HG02840 (cell line): ENCODE data around the gene KL.

Source experiments
- ATAC-seq: cut with Tn5 transposase; IDR thresholded peaks from one replicate; pipeline ENCODE4 v1.9.1; 2021; ENCODE audit warnings: mild to moderate bottlenecking, moderate library complexity, moderate number of reproducible peaks; ENCODE audit not compliant: unreplicated experiment, low FRiP score

The KL gene

DNA sequence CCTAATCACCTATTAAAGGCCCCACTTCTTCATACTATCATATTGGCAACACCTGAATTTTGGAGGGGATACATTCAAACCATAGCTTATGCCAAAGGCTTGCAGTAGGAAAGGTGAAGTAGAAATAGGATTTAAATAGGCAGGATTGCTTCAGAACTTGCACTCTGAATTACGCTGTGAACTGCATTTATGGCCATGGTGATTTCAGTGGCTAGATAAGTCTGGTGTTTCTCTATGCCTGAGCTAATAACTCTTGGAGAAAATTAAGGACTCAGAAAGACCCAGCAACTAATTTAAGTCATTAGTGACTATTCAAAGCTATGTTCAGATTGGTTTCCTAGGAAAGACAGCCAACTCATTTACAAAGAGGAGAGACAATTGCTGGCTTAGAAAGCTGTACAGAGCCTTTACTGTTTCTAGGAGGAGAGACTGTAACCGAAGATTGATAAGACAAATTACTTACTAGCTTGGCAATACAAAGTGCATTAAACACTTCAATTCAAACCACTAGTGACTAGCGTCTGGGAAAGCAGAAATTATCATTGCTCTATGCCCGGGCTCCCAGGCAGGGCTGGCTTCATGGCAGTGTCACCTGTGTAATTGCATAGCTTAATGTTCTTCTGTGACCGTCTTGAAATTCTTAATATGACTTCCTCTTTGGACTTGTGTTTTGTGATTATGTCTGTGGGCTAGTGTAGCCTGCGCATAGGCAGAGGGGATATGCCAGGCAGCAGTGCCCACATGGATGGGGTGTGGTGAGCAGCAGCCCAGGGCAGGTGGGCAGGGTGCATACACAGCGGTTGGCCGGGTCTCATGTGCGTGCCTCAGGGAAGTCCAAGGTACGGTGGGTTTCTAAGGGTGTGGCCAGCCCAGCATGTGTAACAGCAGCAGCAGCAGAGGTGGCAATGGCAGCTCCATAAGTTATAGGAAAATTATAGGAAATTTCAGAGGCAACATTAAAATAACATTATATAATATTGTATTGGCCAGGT is 60.1 kb downstream of the KL start:
- no peak for ATAC-seq

DNA sequence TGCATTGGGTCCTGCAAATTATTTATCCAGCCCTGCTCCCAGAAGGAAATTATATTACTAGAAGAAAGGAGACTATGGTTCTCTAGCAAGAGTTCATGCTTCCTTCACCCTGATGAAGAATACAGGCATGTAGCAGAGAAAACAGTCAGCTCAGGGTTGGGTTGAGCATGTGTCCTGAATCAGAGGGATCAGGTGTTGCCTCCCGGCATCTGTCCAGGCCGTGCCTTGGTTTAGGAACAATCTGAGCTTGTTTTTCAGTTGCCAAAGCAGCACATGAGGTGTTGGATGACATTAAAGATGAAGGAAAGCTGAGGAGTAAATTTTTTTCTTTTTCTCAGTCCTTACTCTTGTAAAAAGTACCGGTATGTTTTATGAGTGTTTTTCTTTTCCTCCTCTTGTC is 62.0 kb downstream of the KL start:
- ATAC-seq = no peak

DNA sequence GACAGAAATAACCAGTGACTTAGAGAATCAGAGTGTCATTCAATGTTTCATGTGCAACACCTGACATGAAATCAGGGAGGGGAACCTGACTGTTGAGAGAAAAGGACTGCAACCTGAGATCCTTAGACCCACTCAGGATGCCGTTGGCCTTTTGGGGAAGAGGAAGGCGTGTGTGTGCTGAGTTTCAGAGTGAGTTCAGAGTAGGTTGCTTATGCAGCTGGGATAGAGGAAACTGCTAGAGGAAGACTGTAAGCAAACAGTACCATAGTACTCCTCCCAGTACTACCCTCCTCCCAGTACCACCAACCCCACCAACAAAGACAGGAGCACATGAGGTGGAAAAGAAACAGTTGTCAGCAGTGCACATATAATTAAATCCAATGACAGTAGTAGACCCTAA is 63.7 kb downstream of the KL start:
- ATAC-seq = no peak

DNA sequence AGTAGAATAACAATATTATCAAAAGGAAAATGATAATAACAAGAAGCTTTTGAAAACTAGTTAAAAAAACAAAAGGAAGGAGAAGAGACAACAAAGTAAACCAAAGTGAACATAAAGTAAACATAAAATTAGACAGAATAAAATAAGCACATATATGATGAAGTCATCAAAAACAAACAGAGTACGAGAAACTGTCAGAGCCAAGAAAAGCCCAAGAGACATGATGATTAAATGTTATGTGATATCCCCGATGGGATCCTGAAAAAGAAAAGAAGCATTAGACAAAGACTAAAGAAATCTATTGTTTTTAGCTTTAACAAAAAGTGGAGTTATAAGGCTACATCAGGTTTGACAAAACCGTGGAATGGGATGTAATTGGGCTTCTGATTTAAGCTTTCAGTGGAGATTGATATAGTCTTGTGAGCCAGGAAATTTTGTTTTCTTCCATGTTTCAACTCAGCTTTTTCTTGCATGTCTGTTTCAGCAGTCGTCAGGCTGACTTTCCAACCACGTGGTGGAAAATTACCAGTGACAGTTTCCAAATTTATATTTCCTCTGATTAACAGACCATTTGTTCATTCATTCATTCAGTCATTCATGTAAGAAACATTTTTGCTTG is 64.9 kb downstream of the KL start:
- no peak for ATAC-seq

DNA sequence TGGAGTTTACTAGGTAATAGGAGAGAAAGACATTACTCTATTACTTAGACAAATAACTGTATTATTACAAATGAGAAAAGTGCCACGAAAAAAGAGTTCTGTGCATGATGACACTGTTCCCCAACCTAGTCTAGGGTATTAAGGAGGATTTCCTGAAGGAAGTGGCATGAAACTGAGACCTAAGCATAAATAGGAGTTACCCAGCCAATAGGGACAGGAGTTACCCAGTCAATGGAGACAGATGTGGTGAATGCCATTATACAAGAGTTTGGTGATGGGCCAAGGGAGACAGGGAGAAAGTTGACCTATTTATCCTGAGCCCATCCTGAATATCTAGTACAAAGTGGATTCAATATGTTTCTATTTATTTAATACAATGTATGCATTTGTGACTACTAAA is 65.4 kb downstream of the KL start:
- no peak for ATAC-seq

DNA sequence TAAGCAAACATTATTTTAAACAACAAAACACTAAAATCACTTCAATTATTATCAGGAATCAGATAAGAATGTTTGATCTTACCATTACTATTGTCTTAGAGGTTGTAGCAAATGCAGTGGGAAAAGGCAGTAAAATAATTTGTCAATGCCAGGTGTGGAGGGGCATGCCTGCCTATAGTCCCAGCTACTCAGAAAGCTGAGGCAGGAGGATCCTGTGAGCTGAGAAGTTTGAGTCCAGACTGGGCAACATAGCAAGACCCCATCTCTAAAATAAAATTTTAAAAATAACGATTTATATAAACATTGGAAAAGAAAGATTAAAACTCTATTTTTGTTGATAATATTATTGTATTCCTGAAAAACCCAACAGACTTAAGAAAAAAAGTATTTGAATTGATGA is 66.8 kb downstream of the KL start:
- ATAC-seq = no peak

DNA sequence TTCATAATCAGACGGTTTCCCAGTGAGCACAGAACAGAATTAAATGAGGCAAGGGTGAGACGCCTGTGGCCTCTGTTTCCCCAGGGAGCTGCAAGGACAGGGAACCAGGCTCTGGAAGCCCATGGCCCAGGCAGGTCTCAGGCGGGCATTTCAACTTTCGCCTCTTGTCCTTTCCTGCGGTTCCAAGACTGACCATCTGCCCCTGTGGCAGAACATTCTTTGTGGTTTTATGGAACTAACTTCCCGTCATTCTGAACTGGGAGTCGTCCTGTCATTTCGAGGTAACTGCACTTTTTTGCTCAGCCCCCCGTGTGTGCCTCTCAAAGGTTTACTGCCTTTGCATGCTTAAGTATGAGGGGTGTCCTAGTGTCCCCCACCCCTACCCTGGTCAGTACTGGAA is 70.9 kb downstream of the KL start:
- no peak for ATAC-seq

DNA sequence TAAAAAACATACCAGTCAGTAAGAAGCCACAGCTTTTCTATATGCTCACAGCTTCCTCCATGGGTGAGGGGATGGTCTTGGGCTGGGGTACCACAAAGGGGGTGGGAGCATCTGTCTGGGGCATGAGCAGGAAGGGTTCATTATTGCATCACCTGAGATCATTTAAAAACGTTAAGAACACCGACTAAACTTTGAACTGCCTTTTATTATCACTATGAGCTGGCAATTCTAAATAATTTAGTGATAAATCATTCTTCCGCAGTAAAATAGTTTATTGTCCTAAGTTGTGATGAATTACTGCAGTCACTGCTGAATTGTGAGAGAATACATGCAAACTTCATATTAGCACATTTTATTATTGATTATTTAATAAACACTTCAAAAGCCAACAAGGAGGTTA is 71.6 kb downstream of the KL start:
- no peak for ATAC-seq

DNA sequence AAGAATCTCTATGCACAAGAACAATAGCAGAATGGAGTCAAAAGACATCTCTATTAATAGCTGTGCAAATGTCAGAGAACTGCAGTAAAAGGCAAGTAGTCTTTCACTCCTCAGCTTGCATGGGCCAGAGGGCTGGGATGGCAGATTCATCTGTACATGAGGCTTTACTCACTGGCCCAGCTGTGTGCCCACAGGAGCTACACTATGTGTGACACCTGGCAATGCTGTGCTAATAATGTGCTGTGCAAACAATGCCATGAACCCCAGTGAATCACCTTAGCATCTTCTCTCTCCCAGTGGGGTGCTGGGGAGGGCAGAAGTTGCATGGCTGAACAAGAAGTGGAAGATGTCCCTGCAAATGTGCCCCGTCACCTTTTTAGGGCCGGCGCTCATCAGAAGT is 73.1 kb downstream of the KL start:
- ATAC-seq = no peak

DNA sequence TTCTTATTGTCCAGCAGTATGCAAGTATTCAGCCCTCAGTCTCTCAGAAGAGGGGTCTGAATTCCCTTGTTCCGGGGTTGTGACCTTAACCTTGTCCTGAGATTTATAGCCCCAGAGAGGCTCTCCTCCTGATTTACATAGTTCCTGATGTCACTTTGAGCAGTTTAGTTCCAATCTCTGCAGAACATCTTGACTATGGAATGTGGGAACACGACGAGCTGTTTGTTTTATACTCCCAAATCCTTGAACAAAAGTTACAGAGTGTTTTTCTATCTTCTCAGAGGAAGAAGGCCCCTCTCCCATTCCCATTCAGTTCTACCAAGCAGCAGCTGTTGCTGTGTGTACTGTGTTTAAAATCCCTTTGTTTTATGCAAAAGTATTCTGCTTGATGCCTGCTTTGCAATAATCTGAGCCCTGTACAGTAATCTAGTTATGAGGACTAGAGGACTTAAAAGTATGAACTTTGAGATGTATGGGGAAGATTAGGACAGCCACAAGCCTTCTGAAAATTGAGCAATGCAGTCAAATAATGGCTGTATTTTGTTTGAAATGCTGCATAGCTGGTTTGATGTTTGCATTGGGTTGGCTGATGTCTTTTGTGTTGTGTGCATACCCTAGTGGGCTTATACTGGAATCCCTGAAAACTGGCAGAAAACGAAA is 74.7 kb downstream of the KL start:
- ATAC-seq = no peak

DNA sequence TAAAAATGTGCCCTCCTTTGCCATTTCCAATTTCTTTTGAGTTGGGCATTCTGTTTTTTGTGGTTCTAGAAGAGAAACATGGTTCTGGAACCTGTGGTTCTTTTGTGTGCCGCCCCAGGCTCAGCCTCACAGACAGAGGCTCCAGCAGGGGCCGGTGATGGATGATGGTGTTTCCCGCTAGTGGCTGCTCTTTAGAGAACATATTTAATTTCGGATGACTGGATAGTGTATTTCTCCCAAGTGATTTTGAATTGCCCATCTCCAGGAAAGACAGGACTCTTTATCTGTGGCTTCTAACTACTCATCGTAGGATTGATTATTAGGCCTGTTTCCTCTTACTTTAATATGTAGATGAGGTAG is 75.2 kb downstream of the KL start:
- ATAC-seq = no peak

DNA sequence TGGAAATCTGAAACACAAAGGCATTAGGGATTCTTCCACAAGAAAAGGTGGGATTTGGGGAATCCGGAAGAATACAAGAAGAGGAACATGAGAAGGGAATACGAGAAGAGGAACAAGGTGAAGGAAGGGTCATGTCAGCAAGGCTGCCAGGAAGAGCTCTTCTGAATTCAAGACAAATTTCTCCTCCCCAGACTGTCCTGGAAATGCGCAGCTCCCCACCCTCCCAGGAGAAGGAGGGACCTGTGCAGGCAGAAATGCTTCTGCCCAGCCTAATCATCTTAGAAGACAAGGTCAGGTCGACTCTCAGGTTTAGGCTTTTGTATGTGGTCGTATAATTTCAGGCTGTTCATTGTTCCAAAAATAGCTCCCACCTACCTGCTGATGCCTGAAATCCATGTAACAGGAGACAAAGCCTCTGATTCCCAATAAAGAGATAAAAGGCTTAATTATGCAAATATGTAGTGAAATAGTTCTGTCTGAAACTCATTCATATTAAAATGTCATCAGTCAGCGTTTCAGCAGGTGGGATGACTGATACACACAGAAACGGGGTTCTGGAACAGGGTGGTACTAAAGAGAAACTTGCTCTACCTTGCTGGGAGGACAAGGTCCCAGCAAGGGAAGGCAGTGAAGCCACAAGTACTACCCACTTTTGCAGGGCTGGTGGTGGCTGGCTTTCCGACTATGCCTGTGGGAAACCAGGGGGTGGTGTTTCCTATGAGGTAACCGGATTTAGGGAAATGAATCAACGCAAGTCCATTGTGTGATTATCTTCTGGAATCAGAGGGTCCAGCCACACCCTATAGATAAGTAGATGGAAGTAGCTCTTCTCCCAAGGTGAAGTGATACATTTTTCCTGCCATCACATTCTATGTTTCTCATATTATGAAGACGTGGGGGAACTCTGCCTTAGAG is 76.1 kb downstream of the KL start:
- no peak for ATAC-seq

DNA sequence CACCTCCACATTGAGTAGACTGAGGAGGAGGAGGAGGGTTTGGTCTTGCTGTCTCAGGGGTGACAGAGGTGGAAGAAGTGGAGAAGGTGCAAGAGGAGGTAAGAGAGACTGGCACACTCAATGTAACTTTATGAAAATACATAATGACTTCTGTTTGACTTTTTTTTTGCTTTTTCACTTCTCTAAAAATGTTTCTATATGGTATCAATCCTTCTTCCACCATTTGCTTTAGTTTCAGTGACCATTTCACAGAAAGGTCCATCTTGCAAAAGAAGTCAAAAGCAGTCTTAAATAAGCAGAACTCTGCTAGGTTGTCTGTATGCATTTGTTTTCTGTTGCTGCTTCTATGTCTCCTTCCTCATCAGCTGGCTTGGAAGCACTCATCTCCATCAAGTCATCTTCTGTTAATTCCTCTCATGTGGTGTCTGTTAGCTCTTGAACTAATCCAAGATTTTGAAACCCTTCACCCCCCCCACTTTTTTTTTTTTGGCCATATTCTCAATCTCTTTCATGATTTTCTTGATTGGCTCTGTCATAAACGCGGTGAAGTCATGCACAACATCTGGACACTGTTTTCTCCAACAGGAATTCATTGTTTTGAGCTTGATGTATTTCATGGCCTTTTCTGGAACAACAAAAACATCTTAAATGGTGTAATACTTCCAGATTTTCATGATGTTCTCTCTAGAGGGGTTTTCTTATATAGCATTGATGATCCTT is 80.8 kb downstream of the KL start:
- no peak for ATAC-seq

DNA sequence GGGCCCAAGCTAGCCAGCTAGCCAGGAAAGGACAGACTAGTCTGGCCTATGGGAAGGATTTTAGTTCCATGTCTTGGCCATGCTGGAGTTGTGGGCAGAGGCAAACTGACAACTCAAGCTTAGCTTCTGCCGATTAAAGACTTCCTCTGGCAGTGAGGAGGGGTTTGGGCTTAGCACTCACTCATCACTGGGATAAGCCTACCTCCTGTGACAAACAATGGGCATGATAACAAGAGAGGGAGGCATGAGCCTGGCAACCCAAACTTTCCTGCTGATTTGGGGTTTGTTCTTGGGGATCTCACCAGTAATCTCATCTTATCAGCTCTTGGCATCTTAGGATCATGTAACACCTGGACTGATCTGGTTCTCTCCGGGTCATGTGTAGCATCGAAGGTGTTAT is 83.6 kb downstream of the KL start:
- no peak for ATAC-seq

DNA sequence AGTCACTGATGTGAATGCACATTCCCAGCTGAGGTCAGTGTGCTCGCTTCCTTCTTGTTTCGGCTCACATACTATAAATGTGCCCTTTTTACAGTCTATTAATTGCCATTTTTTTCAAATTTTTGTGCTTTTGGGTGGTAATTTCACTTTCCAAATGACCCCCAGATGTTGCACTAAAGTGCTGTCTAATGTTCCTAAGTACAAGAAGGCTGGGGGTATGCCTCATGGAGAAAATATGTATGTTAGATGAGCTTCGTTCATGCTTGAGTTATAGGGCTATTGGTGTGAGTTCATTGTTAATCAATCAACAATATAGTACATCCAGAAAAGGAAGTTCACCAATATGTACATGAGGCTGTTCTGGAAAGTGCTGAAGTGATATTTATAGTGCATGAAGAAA is 84.7 kb downstream of the KL start:
- ATAC-seq = no peak

DNA sequence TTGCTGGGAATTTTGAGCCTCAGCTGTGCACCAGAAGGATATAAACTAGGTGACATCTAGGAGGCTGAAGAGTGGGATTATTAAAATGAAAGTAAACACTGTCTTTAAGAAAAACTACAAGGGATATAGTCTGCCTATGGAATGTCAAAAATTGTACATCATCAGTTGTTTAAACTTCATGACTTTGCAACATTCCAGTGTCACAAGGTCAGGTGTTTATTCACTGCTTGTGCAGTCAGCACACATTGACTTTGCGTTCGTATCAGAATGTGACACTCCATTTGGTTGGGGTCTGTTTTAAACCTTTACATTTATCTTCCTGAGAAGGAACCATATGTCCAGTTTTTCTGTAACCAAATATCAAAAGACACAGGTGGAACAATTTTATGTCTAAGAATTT is 85.6 kb downstream of the KL start:
- no peak for ATAC-seq

DNA sequence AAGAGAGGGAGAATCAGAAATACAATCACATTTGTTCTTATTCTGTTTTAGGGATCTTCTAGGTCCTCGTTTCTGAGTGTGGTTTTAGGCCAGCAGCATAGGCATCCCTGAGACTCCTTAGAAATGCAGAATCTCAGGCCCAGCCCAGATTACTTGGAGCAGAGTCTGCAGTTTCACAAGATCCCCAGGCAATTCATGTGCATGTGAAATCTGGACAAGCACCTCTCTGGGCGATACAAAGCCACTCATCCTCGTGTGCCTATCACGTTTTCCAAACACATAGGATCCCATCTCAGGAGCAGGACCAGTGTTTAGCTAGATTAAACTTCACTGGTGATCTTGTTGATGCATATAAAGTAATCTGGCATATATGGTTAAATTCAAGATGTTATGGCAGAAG is 87.2 kb downstream of the KL start:
- no peak for ATAC-seq

DNA sequence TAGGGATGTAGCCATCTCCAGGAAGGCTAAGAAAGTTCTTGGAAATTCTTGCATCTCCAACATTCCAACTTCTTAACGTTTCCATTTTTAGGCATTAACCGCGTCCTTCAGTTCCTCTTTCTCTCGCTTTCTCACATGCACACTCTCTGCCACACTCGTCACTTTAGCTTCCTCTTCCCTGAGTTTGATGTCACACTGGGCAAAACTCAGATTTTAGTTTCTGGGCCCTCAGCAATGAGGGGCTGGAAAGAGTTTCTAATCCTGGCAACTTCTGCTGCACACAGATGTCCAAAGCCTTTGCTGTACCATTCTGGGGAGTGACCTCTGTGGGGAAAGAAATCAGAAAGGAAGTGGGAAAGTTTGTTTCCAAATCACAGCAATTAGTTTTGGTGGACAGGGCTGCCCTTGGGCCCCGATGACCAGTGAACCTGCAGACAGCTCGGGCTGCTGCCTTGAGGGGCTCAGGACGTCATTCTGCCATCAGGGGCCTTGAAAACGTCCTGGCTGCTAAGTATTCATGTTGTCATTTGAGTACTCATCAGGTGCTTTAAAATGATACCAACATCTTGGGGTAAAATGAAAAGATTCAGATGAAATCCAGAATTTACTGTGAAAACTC is 89.3 kb downstream of the KL start:
- ATAC-seq = no peak

DNA sequence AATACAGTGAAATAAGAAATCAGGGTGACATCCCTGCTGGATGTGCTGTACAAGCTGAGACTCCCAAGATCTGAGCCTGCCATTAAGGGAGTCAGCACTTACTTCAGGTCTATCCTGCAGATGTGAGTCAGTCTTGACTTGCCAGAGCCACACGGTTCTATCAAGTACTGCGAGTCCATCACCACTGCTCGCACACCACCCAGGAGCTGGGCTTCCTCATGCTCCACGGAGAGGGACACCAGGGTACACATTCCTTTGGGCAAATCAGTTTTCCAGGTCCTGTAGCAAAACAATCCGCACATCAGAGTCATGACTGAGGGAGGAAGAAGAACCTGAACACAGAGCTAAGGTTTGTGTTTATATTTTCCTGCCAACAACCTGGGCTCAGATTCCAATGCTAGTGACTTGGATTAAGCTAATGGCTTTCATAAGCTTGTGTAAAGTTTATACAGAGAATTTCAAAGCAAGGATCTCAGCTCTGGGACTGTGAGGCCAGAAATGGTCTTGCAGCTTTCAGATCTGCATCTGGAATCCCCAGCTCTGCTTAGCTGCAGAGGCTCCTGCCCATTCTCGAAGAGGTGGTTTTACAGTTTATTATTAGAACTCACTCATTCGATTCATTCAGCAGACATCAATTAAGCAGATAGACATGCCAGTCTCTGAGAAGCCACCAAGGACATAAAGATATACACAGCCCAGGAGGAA is 90.6 kb downstream of the KL start:
- no peak for ATAC-seq
